GM21619 (cell line): ENCODE data around the gene HFM1.
"Not testable (repeated sequence)": the region's sequence is repeated elsewhere in the genome, so short reads cannot be mapped to it uniquely, and the experiment has no call there.

Source experiments
- ATAC-seq: cut with Tn5 transposase; IDR thresholded peaks from one replicate; pipeline ENCODE4 v1.9.1; 2021; ENCODE audit not compliant: unreplicated experiment

HFM1 gene

DNA sequence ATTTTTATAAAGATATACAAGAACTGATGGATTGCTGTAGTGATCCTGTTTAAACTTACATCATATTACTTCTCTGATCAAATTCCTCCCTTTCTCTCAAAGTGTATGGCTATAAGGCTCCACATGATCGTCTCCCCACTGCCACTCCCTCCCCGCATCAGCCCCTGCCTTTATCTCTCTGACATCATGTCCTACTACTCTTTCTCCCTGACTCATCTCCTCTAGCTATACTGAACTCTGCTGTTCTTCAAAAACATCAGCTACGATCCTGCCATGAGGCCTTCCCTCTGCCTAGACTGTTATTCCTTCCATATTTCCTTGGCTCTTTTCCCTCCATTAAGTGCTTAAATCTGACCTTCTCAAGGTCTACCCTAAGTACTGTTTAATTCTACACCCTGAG is 22.8 kb downstream of the HFM1 start:
- no peak for ATAC-seq

DNA sequence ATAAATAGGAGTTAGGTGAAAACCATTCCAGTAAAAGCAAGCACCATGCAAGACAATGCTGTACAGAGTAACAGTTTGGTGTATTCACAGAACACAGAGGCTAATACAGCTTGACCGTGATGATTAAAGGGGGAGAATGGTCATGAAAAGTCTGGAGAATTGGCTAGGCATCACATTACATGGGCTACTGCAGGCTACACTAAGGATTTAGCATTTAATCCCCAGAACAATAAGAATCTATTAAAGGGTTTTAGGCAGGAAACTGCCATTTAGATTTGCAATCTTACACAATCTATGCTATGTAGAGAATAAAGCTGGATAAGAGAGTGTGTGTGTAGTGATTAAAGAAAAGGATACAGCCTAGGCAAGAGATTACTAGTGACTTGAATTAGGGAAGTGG is 30.6 kb downstream of the HFM1 start:
- no peak for ATAC-seq

DNA sequence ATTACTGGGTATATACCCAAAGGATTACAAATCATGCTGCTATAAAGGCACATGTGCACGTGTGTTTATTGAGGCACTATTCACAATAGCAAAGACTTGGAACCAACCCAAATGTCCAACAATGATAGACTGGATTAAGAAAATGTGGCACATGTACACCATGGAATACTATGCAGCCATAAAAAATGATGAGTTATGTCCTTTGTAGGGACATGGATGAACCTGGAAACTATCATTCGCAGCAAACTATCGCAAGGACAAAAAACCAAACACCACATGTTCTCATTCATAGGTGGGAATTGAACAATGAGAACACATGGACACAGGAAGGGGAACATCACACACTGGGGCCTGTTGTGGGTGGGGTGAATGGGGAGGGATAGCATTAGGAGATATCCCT is 32.4 kb downstream of the HFM1 start:
- ATAC-seq: not testable (repeated sequence)

DNA sequence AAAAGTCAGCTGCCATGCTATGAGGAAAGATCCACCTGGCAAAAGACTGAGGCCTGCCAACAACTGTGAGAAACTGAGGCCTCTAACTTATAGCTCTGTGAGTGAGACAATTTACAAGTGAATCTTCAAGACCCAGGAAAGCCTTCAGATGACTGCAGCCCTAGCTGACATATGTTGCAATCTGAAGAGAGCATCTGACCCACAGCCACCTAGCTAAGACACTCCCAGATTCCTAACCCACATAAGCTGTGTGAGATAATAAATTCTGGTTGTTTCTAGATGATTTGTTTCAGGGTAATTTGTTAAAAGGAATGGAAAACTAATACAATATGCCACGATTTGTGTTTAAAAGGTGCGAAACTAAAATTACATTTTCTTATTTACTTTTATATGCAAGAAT is 55.1 kb downstream of the HFM1 start:
- ATAC-seq: no peak

DNA sequence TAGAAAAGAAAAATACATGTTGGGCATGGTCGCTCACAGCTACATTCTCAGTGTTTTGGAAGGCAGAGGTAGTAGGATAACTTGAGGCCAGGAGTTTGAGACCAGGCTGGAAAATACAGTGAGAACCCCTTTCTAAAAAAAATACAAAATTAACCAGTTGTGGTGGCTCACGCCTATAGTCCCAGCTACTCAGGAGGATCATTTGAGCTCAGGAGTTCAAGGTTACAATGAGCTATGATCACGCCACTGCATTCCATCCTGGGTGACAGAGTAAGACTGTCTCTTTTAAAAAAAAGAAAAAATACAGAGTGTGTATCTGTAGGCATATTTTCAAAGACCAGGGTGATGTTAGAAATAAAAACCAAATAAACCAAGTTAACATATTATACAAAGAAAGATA is 57.8 kb downstream of the HFM1 start:
- no peak for ATAC-seq

DNA sequence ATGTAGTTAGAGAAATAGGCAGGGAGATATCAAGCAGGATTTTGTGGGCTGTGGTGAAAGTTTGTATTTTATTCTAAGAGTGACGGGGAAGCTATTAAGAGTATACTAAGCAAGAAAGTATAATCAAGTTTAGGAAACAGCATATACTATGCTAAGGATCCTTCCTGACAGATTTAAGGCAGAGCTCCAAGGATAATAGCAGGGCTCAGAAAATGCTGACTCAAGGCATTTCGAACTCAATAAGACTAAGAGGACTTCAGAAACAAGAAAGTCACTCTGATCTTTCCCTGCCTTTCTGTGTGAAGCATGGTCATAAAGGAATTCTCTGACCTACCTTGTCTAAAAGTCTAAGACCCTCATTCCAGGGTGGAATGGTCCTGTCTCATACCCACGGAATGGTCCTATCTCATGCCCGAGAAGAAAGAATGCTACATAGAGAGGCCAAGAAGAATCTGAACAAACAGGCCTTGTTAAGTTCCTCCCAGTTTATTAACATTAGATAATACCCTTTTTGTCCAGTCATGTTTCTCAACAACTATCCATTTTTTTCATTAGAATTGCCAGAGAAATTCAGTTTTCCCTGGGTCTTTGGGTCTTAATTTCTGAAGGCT is 59.1 kb downstream of the HFM1 start:
- no peak for ATAC-seq

DNA sequence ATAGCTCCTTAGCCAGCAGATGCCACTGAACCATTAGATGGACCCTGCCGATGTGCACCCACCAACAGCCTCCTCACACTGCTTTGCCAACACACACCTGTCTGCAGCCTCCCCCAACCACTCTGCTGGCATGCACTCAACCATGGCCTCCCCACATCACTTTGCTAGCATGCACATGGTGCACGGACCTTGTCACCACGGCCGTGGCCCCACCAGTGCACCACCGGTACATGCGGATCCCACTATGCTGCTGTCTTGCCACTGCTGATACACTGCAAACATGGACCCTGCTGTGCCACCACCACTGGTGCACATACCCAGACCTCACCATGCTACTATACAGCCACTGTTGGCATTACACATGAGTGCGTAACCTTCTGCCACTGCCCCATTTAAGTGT is 66.1 kb downstream of the HFM1 start:
- ATAC-seq: no peak

DNA sequence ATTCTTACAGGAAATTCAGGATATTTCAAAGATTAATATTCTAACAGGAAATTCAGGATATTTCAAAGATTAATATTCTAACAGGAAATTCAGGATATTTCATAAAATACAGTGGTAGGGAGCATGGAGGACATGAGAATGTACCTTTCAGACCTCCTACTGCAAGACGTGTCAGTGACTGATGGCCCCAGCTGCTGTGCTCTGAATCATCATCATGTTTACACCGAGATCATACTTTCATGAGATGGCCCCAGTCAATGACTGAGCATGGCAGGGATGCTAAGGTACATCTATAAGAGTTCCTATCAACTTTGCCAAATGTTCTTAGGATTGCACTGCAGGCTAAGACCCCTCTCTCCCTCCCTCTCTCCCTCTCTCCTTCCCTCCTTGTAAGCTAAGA is 69.0 kb downstream of the HFM1 start:
- no peak for ATAC-seq

DNA sequence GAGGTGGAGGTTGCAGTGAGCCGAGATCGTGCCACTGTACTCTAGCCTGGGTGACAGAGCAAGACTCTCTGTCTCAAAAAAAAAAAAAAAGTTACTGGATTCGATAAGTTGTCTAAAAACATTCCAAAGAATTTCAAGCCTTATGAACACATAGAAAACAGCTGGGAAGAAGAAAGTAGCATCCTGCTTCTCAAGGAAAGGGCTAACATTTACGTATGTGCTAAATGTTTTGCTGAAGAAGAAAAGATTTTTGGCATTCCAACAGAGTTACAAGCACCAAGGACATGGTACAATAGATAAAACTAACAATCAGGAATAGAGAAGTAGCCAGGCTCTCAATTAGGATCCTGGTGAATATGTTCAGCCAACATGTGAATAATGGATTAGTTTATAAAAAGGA is 69.8 kb downstream of the HFM1 start:
- ATAC-seq: no peak

DNA sequence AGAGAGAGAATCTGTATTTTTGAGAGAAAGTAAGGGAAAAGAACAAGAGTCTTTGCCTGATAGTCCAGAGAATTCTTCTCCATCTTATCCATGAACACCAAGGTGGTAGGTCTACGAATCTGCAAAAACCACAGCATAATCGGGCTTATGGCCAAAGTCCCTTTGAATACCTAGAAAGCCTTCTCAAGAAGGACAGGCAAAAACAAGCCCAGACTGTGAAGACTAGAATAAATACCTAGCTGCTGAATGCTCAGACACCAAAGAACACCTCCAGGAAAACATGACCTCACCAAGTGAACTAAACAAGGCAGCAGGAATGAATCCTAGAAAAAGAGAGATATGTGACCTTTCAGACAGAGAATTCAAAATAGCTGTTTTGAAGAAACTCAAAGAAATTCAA is 79.2 kb downstream of the HFM1 start:
- ATAC-seq: no peak

DNA sequence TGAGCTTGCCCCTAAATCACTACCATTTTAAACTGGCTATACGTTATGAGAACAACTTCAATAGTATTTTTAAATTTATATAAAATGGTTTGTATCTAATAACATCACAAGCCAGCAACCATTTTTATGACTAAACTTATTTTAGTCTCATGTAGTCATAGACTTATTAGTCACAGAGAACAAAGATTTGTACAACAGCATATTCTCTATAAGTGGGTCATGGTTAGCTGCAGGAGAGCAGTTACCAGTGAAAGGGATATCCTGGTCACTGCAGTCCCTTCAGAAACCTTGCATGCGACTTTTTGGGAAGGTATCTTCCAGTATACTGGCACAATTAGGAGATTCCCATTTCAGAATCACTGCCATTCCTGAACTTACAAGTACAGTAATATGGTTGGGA is 90.0 kb downstream of the HFM1 start:
- ATAC-seq: no peak

DNA sequence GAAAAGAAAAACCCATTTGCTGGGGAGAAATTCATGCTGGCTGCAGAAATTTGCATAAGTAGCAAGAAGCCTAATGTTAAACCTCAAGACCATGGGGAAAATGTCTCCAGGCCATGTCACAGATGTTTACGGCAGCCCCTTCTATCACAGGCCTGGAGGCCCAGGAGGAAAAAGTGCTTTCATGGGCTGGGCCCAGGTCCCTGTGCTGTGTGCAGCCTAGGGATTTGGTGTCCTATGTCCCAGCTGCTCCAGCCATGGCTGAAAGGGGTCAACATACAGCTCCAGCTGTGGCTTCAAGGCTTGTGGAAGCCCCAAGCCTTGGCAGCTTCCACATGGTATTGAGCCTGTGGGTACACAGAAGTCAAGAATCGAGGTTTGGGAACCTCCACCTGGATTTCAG is 93.0 kb downstream of the HFM1 start:
- ATAC-seq: no peak

DNA sequence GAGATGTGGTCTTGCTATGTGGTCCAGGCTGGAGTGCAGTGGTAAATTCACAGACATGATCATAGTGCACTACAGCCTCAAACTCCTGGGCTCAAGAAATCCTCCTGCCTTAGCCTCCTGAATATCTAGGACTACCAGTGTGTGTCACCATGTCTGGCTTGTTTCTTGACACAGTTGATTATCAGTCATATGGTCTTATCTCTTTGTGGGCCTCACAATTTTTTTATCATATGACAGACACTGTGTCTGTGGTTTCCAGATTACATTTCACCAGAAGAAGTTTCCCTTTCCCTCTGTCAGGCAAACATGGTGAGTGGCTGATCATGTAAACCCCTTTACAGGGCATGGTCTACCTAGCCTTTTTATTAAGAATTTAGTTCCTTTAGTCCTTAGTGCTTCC is 96.1 kb downstream of the HFM1 start:
- no peak for ATAC-seq

DNA sequence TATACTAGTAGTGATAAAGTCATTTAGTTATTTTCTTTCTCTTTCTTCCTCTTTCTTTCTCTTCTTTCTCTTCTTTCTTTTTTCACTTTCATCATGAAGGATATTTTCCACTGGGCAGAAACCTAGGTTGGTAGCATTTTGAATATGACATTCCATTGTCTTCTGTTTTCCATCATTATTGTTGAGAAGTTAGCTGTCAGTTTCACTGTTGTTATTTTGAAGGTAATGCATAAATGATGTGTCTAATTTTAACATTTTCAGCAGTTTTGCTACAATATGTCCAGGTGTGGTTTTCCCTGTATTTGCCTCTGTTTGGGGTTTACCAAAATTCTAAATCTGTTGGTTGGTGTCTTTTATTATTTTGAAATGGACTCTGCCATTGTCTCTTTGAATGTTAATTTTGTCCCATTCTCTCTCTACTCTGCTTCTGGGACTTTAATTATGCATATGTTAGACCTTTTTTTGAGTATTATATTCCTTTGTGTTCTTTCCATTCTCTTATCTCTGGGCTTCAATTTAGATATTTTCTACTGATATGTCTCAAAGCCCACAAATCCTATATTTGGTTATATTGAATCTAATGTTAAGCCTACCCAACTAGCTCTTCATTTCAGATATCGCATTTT is 96.7 kb downstream of the HFM1 start:
- no peak for ATAC-seq

DNA sequence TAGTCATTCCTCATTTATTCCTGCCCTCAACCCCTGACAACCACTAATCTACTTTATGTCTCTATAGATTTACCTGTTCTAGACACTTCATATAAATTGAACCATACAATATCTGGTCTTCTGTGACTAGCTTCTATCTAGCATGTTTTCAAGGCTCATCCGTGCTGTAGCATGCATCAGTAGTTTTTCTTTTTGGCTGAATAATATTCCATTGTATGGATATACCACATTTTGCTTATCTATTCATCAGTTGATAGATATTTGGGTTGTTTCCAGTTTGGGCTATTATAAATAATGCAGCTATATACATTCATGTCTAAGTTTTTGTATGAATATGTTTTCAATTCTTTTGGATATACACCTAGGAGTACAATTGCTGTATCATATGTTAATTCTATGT is 101.5 kb downstream of the HFM1 start:
- no peak for ATAC-seq

DNA sequence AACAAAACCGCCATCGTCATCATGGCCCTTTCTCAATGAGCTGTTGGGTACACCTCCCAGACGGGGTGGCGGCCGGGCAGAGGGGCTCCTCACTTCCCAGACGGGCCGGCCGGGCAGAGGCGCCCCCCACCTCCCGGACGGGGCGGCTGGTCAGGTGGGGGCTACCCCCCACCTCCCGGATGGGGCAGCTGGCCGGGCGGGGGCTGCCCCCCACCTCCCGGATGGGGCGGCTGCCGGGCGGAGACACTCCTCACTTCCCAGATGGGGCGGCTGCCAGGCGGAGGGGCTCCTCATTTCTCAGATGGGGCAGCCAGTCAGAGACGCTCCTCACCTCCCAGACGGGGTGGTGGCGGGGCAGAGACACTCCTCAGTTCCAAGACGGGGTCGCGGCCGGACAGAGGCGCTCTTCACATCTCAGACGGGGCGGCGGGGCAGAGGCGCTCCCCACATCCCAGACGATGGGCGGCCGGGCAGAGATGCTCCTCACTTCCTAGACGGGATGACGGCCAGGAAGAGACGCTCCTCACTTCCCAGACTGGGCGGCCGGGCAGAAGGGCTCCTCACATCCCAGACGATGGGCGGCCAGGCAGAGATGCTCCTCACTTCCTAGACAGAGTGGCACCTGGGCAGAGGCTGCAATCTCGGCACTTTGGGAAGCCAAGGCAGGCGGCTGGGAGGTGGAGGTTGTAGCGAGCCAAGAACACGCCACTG is 115.6 kb downstream of the HFM1 start:
- ATAC-seq: not testable (repeated sequence)

DNA sequence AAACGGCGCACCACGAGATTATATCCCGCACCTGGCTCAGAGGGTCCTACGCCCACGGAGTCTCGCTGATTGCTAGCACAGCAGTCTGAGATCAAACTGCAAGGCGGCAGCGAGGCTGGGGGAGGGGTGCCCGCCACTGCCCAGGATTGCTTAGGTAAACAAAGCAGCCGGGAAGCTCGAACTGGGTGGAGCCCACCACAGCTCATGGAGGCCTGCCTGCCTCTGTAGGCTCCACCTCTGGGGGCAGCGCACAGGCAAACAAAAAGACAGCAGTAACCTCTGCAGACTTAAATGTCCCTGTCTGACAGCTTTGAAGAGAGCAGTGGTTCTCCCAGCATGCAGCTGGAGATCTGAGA is 117.7 kb downstream of the HFM1 start:
- not testable (repeated sequence) for ATAC-seq

DNA sequence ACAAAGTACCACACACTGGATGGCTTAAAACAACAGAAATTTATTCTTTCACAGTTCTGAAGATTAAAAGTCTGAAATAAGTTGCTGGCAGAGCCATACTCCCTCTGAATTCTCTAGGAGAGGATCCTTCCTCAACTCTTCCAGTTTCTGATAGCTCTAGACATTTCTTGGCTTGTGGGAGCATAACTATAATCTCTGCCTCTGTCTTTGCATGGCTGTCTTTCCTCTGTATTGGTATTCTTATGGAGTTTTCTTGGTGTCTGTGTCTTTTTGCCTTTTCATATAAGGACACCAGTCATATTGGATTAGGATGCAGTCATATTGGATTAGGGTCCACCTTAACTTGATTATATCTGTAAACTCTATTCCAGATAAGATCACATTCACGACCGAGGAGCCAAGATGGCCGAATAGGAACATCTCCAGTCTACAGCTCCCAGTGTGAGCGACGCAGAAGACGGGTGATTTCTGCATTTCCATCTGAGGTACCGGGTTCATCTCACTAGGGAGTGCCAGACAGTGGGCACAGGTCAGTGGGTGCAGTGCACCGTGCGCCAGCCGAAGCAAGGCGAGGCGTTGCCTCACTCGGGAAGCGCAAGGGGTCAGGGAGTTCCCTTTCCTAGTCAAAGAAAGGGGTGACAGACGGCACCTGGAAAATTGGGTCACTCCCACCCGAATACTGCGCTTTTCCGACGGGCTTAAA is 118.2 kb downstream of the HFM1 start:
- not testable (repeated sequence) for ATAC-seq

DNA sequence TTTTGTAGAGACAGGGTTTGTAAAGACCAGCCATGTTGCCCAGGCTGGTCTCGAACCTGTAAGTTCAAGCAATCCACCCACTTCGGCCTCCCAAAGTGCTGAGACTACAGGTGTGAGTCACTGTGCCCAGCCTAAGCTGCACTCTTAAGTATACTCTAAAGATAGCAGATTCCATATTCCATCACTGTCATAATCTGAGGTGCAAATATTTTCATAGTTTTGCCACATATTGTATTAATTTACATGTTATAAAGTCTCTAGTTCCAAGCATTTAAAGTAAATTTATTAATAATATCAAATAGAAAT is 121.3 kb downstream of the HFM1 start:
- no peak for ATAC-seq

DNA sequence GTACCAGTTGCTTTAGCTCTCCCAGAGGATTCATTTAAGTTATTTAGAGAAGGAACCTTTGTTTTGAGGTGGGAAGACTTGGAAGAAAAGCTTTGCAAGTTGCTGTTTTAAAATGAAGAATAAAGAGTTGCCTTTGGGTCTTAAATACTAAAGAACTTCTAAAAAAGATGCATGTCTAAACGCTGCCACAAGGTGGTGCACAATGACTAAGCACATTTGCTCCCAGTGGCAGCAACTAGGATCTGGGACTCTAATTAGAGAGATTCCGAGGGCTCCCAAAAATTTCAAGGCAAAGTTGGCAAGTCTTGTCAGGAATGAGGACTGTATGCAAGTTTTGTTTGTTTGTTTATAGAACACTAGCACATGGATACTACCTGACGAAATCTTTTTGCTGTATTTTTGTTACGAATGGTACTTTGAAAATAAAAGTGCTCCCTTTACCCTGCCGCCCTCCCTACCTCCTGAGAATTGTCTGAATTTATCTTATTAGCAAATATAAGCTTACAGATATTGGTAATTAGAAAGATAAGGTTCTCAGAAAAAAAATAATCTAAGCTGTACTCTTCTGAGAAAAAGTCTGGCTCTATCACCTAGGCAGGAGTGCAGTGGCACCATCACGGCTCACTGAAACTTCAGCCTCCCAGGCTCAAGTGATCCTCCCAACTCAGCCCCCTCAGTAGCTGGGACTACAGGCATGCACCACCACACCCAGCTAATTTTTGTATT is 121.8 kb downstream of the HFM1 start:
- peak; percentile 59 for ATAC-seq

DNA sequence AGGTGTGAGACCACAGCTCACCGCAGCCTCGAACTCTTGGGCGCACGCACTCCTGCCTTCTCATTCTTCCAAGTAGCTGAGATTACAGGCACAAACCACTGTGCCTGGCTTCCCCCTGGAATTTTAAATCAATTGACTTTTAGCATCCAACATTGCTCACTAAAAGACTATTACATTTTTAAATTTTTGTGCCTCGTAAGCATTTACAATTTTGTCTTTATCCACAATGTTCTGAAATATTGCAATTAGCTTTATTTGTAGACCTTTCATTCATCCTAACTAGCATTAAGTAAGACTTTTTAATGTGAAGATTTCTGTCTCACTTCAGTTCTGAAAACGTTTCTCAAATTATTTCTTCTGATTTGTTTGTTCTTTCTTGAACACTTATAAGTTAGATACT is 122.9 kb downstream of the HFM1 start:
- no peak for ATAC-seq

DNA sequence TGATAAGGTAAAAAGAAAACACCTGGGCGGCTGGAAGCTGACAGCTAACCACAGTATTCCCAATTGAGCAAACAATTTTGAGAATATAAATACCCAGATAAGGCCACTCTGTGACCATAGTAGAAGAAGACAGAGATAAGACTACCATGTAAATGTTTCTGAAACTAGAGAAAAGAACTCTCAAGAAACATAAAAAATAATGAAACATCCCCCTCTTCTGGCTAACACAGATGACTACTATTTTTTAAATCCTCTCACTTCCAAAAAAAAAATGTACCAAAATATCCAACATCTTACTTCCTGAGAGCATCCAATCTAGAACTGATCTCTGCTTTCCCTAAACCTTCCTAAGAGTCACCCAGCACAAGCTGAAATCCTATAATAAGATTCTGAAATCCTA is 125.9 kb downstream of the HFM1 start:
- ATAC-seq: no peak
